Activated CD4-positive, CD25-positive, alpha-beta regulatory T cell (primary cell): ENCODE data around the gene LINC00237.

ENCODE experiments used
- DNase-seq, 4 experiments: peaks; one replicate each; lab custom pipeline; 2025; lab: John Stamatoyannopoulos, UW

LINC00237 gene

GRCh38 chr20:21106171-21107017, at the start of gene LINC00237:
TSS of gene LINC00237 (minus strand) at chr20:21106358.
- no peak for DNase-seq

- no peak for DNase-seq
Measured at GRCh38 chr20:21155268-21155667, 49.1 kb upstream of the LINC00237 start.

GRCh38 chr20:21154692-21155091, 48.5 kb upstream of the LINC00237 start:
- DNase-seq, result no peak

- no peak for DNase-seq
Measured at GRCh38 chr20:21151791-21152190, 45.6 kb upstream of the LINC00237 start.

- no peak for DNase-seq
Measured at GRCh38 chr20:21149344-21149743, 43.2 kb upstream of the LINC00237 start.

GRCh38 chr20:21147593-21147992, 41.4 kb upstream of the LINC00237 start:
- no peak for DNase-seq

- no peak for DNase-seq
Measured at GRCh38 chr20:21146215-21146614, 40.1 kb upstream of the LINC00237 start.

- DNase-seq, result no peak
Measured at GRCh38 chr20:21145424-21145823, 39.3 kb upstream of the LINC00237 start.

GRCh38 chr20:21143194-21143890, 37.2 kb upstream of the LINC00237 start:
- no peak for DNase-seq

GRCh38 chr20:21141825-21142224, 35.7 kb upstream of the LINC00237 start:
- no peak for DNase-seq

GRCh38 chr20:21139881-21140566, 33.9 kb upstream of the LINC00237 start:
- no peak for DNase-seq

- no peak for DNase-seq
Measured at GRCh38 chr20:21137078-21137477, 30.9 kb upstream of the LINC00237 start.

- no peak for DNase-seq
Measured at GRCh38 chr20:21136015-21136732, 30.0 kb upstream of the LINC00237 start.

- DNase-seq, result no peak
Measured at GRCh38 chr20:21134883-21135493, 28.8 kb upstream of the LINC00237 start.

- no peak for DNase-seq
Measured at GRCh38 chr20:21133917-21134622, 27.9 kb upstream of the LINC00237 start.

- no peak for DNase-seq
Measured at GRCh38 chr20:21133404-21133803, 27.2 kb upstream of the LINC00237 start.

GRCh38 chr20:21129861-21130260, 23.7 kb upstream of the LINC00237 start:
- DNase-seq, result no peak

GRCh38 chr20:21127201-21127981, 21.2 kb upstream of the LINC00237 start:
- no peak for DNase-seq

GRCh38 chr20:21126581-21126870, 20.4 kb upstream of the LINC00237 start:
- no peak for DNase-seq

GRCh38 chr20:21125849-21126580, 19.9 kb upstream of the LINC00237 start, which contains the start of gene KIZ:
TSS of gene KIZ (plus strand) at chr20:21126082. CDS start at chr20:21126116, 34 bp downstream.
- peak; percentile 97 to 98 (median 97) for DNase-seq
